GM18526 (cell line): Measurements from ENCODE around the gene APPBP2.

Experiments
- POLR2A ChIP-seq: IDR thresholded peaks from 3 replicates; pipeline ENCODE4 v1.6.1; 2011; ENCODE audit not compliant: insufficient read length; ENCODE audit errors: extremely low read depth

The APPBP2 gene

GRCh38 chr17:60539807-60540206 is 13.8 kb upstream of the APPBP2 start:
- TF ChIP-seq POLR2A = no peak

- no peak for TF ChIP-seq POLR2A
Observed at GRCh38 chr17:60538726-60539125, 12.7 kb upstream of the APPBP2 start.

GRCh38 chr17:60535382-60536279 is 9.6 kb upstream of the APPBP2 start:
- TF ChIP-seq POLR2A = no peak

GRCh38 chr17:60534613-60535157 is 8.6 kb upstream of the APPBP2 start:
- TF ChIP-seq POLR2A = no peak

- no peak for TF ChIP-seq POLR2A
Observed at GRCh38 chr17:60534010-60534555, 8.0 kb upstream of the APPBP2 start.

- no peak for TF ChIP-seq POLR2A
Observed at GRCh38 chr17:60529806-60530205, 3.8 kb upstream of the APPBP2 start.

- TF ChIP-seq POLR2A = no peak
Observed at GRCh38 chr17:60528828-60529227, 2.8 kb upstream of the APPBP2 start.

- TF ChIP-seq POLR2A = no peak
Observed at GRCh38 chr17:60527701-60528100, 1.7 kb upstream of the APPBP2 start.

GRCh38 chr17:60526726-60527125 is 684 bp upstream of the APPBP2 start:
- TF ChIP-seq POLR2A = no peak

- no peak for TF ChIP-seq POLR2A
Observed at GRCh38 chr17:60525328-60525684, 736 bp downstream of the APPBP2 start.

- no peak for TF ChIP-seq POLR2A
Observed at GRCh38 chr17:60524463-60525327, 1.3 kb downstream of the APPBP2 start.

- no peak for TF ChIP-seq POLR2A
Observed at GRCh38 chr17:60523822-60524221, 2.2 kb downstream of the APPBP2 start.

GRCh38 chr17:60522889-60523626 is 3.0 kb downstream of the APPBP2 start:
- TF ChIP-seq POLR2A = no peak

GRCh38 chr17:60519795-60520194 is 6.2 kb downstream of the APPBP2 start:
- TF ChIP-seq POLR2A = no peak

- no peak for TF ChIP-seq POLR2A
Observed at GRCh38 chr17:60514500-60514899, 11.5 kb downstream of the APPBP2 start.
